ENCODE measurements around the gene FGD4.
A peak's percentile ranks its signal among the peaks of the same experiment; 100 is the strongest.

FGD4 gene

GRCh38 chr12:32679091-32679919, 279.9 kb downstream of the FGD4 start, which contains the start of gene DNM1L:
Gene DNM1L (plus strand): TSS chr12:32679301. CDS start chr12:32679364, 63 bp downstream.
- H3K4me2 ChIP-seq (ENCODE audit: low read depth, low read length, poor library complexity, severe bottlenecking) = peak within 1 kb of the TSS; percentile 78
- H3K36me3 ChIP-seq (ENCODE audit: insufficient read depth, low read length) = no peaks in the 10 kb centered on the region
- peaks cover 21% of the 10 kb centered on the region for H3K4me1 ChIP-seq (ENCODE audit: insufficient read depth, low read length, poor library complexity, severe bottlenecking)
- H3K4me3 ChIP-seq (ENCODE audit: low read length, poor library complexity, severe bottlenecking) = peak within 1 kb of the TSS; percentile 94
- peak within 1 kb of the TSS; percentile 85 for H3K9ac ChIP-seq (ENCODE audit: low read depth, low read length, poor library complexity, severe bottlenecking)
- H3K9me2 ChIP-seq (replicated peaks; ENCODE audit: low read depth, low read length) = no peaks in the 10 kb centered on the region
- peaks cover 45% of the 10 kb centered on the region for H3K79me2 ChIP-seq (ENCODE audit: insufficient read depth, low read length)
- H3K27me3 ChIP-seq (ENCODE audit: insufficient read depth, low read length, poor library complexity, severe bottlenecking) = no peaks in the 10 kb centered on the region
- TF ChIP-seq EZH2phosphoT487 (IDR thresholded peaks at IDR 0.05; ENCODE audit: borderline replicate concordance) (no peak), CTCF (conservative IDR thresholded peaks at IDR 0.05; ENCODE audit: low read length) (no peak)
- H2AFZ ChIP-seq (ENCODE audit: low read length) = peak within 1 kb of the TSS; percentile 96
- H3K9me3 ChIP-seq (ENCODE audit: insufficient read depth, low read depth, low read length) = no peaks in the 10 kb centered on the region
- H3F3A ChIP-seq (ENCODE audit: low read depth) = no peaks in the 10 kb centered on the region
- peaks cover 34% of the 10 kb centered on the region for H4K20me1 ChIP-seq (ENCODE audit: insufficient read depth, low read length, poor library complexity, severe bottlenecking)

- peak overlapping the region; percentile 78 for H3K4me2 ChIP-seq (ENCODE audit: low read depth, low read length, poor library complexity, severe bottlenecking)
- TF ChIP-seq CTCF (conservative IDR thresholded peaks at IDR 0.05; ENCODE audit: low read length) (no peak), EZH2phosphoT487 (IDR thresholded peaks at IDR 0.05; ENCODE audit: borderline replicate concordance) (no peak)
- no peaks in the 10 kb centered on the region for H3K9me2 ChIP-seq (replicated peaks; ENCODE audit: low read depth, low read length)
- no peaks in the 10 kb centered on the region for H3K9me3 ChIP-seq (ENCODE audit: insufficient read depth, low read depth, low read length)
- peak overlapping the region; percentile 94 for H3K4me3 ChIP-seq (ENCODE audit: low read length, poor library complexity, severe bottlenecking)
- H4K20me1 ChIP-seq (ENCODE audit: insufficient read depth, low read length, poor library complexity, severe bottlenecking) = peaks cover 34% of the 10 kb centered on the region
- H3K79me2 ChIP-seq (ENCODE audit: insufficient read depth, low read length) = peaks cover 51% of the 10 kb centered on the region
- H3K27me3 ChIP-seq (ENCODE audit: insufficient read depth, low read length, poor library complexity, severe bottlenecking) = no peaks in the 10 kb centered on the region
- no peaks in the 10 kb centered on the region for H3K36me3 ChIP-seq (ENCODE audit: insufficient read depth, low read length)
- H3K9ac ChIP-seq (ENCODE audit: low read depth, low read length, poor library complexity, severe bottlenecking) = peak overlapping the region; percentile 85
- H3K4me1 ChIP-seq (ENCODE audit: insufficient read depth, low read length, poor library complexity, severe bottlenecking) = peaks cover 21% of the 10 kb centered on the region
- H2AFZ ChIP-seq (ENCODE audit: low read length) = peak overlapping the region; percentile 78; the same call in 1 of the 2 replicates
- no peaks in the 10 kb centered on the region for H3F3A ChIP-seq (ENCODE audit: low read depth)
Measured at GRCh38 chr12:32679920-32680237, 280.5 kb downstream of the FGD4 start.

GRCh38 chr12:32680787-32681186, 281.4 kb downstream of the FGD4 start:
- Histone ChIP-seq H3K9ac (ENCODE audit: low read depth, low read length, poor library complexity, severe bottlenecking) (peak overlapping the region; percentile 85), H3K4me3 (ENCODE audit: low read length, poor library complexity, severe bottlenecking) (peak overlapping the region; percentile 94), H3K27me3 (ENCODE audit: insufficient read depth, low read length, poor library complexity, severe bottlenecking) (no peaks in the 10 kb centered on the region), H3K79me2 (ENCODE audit: insufficient read depth, low read length) (peaks cover 60% of the 10 kb centered on the region), H3K4me2 (ENCODE audit: low read depth, low read length, poor library complexity, severe bottlenecking) (peak overlapping the region; percentile 78), H4K20me1 (ENCODE audit: insufficient read depth, low read length, poor library complexity, severe bottlenecking) (peaks cover 37% of the 10 kb centered on the region), H2AFZ (ENCODE audit: low read length) (no peak overlapping the region), H3K4me1 (ENCODE audit: insufficient read depth, low read length, poor library complexity, severe bottlenecking) (peaks cover 21% of the 10 kb centered on the region), H3F3A (ENCODE audit: low read depth) (no peaks in the 10 kb centered on the region), H3K36me3 (ENCODE audit: insufficient read depth, low read length) (0 out of 2 replicates have a peak, but pooled peaks cover 3% of the 10 kb centered on the region), H3K9me3 (ENCODE audit: insufficient read depth, low read depth, low read length) (no peaks in the 10 kb centered on the region), H3K9me2 (replicated peaks; ENCODE audit: low read depth, low read length) (no peaks in the 10 kb centered on the region)
- TF ChIP-seq CTCF (conservative IDR thresholded peaks at IDR 0.05; ENCODE audit: low read length) = no peak
- no peak for TF ChIP-seq EZH2phosphoT487 (IDR thresholded peaks at IDR 0.05; ENCODE audit: borderline replicate concordance)
